ENCODE measurements around the gene FGF4. TPM values are rescaled to one million over a fixed set of nuclear protein-coding genes. Genes with fewer than 3 reads are reported as not detected.
A peak's percentile ranks its signal among the peaks of the same experiment; 100 is the strongest.

FGF4 gene
- total and polyA plus RNA-seq, 12 donors: not detected

DNA sequence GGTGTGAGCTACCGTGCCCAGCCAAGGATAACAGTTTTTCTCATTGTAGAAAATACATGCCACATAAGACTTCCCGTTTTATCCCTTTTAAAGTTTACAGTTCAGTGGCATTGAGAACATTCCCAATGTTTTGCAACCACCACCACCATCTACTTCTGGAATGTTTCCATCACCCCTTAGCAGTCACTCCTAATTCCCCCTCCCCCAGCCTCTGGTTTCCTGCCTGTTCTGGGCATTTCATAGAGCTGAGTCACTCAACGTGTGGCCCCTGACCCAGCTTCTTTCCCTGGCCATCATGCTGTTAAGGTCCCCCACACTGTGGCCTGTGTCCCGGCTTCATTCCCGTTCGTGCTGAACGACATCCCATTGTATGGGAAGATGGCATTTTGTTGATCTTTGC lies 30.7 kb downstream of the FGF4 start:
- WGBS, 4 donors: 63 to 68% (median 67%) methylated on average over 7 of the region's 7 CpGs
- H3K27me3 ChIP-seq: no peaks in the 10 kb centered on the region
- no peaks in the 10 kb centered on the region for H3K9me3 ChIP-seq (replicated peaks in 1 of 3)
- intact Hi-C loops (cut with DNase I): no loop called here
- TF ChIP-seq, protein P1, sequence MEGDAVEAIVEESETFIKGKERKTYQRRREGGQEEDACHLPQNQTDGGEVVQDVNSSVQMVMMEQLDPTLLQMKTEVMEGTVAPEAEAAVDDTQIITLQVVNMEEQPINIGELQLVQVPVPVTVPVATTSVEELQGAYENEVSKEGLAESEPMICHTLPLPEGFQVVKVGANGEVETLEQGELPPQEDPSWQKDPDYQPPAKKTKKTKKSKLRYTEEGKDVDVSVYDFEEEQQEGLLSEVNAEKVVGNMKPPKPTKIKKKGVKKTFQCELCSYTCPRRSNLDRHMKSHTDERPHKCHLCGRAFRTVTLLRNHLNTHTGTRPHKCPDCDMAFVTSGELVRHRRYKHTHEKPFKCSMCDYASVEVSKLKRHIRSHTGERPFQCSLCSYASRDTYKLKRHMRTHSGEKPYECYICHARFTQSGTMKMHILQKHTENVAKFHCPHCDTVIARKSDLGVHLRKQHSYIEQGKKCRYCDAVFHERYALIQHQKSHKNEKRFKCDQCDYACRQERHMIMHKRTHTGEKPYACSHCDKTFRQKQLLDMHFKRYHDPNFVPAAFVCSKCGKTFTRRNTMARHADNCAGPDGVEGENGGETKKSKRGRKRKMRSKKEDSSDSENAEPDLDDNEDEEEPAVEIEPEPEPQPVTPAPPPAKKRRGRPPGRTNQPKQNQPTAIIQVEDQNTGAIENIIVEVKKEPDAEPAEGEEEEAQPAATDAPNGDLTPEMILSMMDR (IDR thresholded peaks at IDR 0.05): no peak
- TF ChIP-seq POLR2A (IDR thresholded peaks at IDR 0.05): no peak
- no peaks in the 10 kb centered on the region for H3K4me1 ChIP-seq (replicated peaks in 1 of 2)
- H3K36me3 ChIP-seq (replicated peaks in 1 of 2): no peaks in the 10 kb centered on the region
- H3K27ac ChIP-seq: no peak overlapping the region
- H3K4me3 ChIP-seq: no peak overlapping the region
- DNase-seq: peak in 2 of 7 donors; percentile 22 to 23

DNA sequence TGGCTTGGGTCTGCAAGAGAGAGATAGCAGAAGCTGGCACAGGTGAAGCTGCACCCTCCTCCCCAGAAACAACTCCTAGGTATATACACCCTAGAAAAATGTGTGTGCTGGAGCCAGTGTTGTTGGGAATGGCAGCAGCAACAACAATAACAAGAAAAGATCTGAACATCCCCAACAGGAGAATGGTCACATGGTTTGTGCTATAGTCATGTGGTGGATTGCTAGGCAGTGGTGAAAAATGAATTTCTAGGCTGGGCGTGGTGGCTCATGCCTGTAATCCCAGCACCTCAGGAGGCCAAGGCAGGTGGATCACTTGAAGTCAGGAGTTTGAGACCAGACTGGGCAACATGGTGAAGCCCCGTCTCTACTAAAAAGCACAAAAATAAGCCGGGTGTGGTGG lies 40.3 kb downstream of the FGF4 start:
- H3K27me3 ChIP-seq: peaks cover 5% of the 10 kb centered on the region
- intact Hi-C loops (cut with DNase I): no loop called here
- H3K9me3 ChIP-seq (replicated peaks in 1 of 3): peaks cover 0 to 7% (median 0%) of the 10 kb centered on the region in 3 donors
- no peaks in the 10 kb centered on the region for H3K4me1 ChIP-seq (replicated peaks in 1 of 2)
- no peak overlapping the region for H3K4me3 ChIP-seq
- no peak for DNase-seq
- no peak for TF ChIP-seq POLR2A (IDR thresholded peaks at IDR 0.05)
- TF ChIP-seq, protein P1 (IDR thresholded peaks at IDR 0.05): no peak
- WGBS, 4 donors: 83 to 90% (median 88%) methylated on average over 3 of the region's 3 CpGs
- H3K36me3 ChIP-seq (replicated peaks in 1 of 2): no peaks in the 10 kb centered on the region
- no peak overlapping the region for H3K27ac ChIP-seq

DNA sequence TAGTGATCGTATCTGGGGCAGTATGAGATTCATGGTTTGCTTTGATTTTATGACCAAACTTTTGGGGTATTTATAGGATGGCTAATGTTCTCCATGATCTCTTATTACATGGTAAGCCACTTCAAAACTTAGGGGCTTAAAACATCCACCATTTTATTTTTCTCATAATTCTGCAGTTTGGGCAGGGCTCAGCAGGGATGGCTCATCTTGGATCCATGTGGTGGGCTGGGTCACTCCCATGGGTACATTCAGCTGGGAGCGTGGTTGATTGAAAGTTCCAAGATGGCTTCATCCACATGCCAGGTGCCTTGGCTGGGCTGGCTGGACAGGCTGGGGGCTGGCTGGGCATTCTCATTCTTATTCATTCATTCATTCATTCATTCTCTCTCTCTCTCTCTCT lies 40.8 kb downstream of the FGF4 start:
- no peak for TF ChIP-seq POLR2A (IDR thresholded peaks at IDR 0.05)
- TF ChIP-seq, protein P1 (IDR thresholded peaks at IDR 0.05): no peak
- no peaks in the 10 kb centered on the region for H3K36me3 ChIP-seq (replicated peaks in 1 of 2)
- H3K9me3 ChIP-seq (replicated peaks in 1 of 3): peaks cover 0 to 7% (median 0%) of the 10 kb centered on the region in 3 donors
- intact Hi-C loops (cut with DNase I): no loop called here
- H3K4me3 ChIP-seq: no peak overlapping the region
- no peaks in the 10 kb centered on the region for H3K4me1 ChIP-seq (replicated peaks in 1 of 2)
- no peak overlapping the region for H3K27ac ChIP-seq
- peaks cover 5% of the 10 kb centered on the region for H3K27me3 ChIP-seq
- DNase-seq: no peak
- WGBS, 4 donors: 89 to 96% (median 93%) methylated on average over 2 of the region's 2 CpGs

DNA sequence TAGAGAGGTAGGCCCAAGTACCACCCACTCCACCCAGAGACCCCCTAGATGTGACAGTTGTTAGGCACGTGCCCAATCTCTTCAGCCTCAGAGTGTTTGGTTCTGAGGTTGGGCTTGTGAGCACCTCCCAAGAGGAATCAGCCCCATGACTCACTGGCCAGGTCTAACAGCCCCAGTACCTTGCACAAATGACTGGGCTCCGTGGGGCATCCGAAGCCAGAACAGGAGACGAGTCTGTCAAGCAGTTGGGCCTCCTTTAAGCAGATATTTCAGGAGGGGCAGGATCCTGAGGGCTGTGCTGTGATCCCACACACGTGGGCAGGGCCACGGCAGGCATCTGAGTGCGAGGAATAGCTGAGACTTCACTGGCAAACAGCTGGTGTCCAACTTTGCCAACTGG lies 42.2 kb downstream of the FGF4 start:
- no peak for DNase-seq
- intact Hi-C loops (cut with DNase I): no loop called here
- H3K36me3 ChIP-seq (replicated peaks in 1 of 2): no peaks in the 10 kb centered on the region
- H3K9me3 ChIP-seq (replicated peaks in 1 of 3): no peaks in the 10 kb centered on the region
- H3K4me3 ChIP-seq: no peak overlapping the region
- no peak for TF ChIP-seq POLR2A (IDR thresholded peaks at IDR 0.05)
- TF ChIP-seq, protein P1 (IDR thresholded peaks at IDR 0.05): no peak
- no peak overlapping the region for H3K27ac ChIP-seq
- no peaks in the 10 kb centered on the region for H3K4me1 ChIP-seq (replicated peaks in 1 of 2)
- H3K27me3 ChIP-seq: peaks cover 5% of the 10 kb centered on the region
- 68 to 77% (median 74%) methylated on average over 4 to 7 of the region's 7 CpGs for WGBS, 4 donors
